RPMI7951 (cell line): ENCODE results near the gene MID1. TPM values are rescaled to one million over a fixed set of nuclear protein-coding genes. Genes with fewer than 3 reads are reported as not detected.

Experiments
- DNase-seq: peaks from one replicate; pipeline ENCODE4 v3.0.0-alpha.2; 2012; ENCODE audit warnings: low read depth
- total RNA-seq: library from RNA; depleted of rRNA; stranded (reverse); fragments of >200 nt; shearing (Covaris generic); gene quantifications from 2 replicates; pipeline ENCODE4 v1.2.3, GENCODE V29; 2014

MID1 gene
- total RNA-seq, 1 experiment from 2014 or later: 16.0 TPM

GRCh38 chrX:10533696-10534365, 86.6 kb downstream of the MID1 start:
- DNase-seq: no peak

- DNase-seq: no peak
These were observed 88.5 kb downstream of the MID1 start for GRCh38 chrX:10531927-10532326.

DNA sequence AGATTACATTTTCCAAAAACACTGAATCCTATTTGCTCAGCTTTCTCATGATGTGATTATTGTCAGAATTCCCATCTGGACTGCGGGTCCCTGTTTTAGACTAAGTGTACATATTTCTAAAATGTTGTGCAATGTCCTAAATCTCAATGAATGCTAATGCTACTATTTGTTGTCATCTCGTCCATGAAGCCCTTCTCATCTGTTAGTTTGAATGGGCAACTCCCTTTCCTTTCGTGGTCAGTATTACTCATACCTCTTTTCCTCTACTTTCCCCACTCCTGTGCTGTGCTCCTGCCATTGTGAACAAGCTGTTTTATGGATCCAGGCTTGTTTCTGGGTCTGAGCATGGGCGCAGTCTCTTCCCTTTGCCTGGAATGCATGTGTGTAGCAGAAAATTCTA, 91.0 kb downstream of the MID1 start:
- DNase-seq: peak; percentile 74

- DNase-seq: no peak
These were observed 93.9 kb downstream of the MID1 start for GRCh38 chrX:10526451-10526850.

GRCh38 chrX:10525381-10526120, 94.8 kb downstream of the MID1 start:
- DNase-seq: no peak

- DNase-seq: no peak
These were observed 95.8 kb downstream of the MID1 start for GRCh38 chrX:10524578-10524977.

GRCh38 chrX:10519761-10520160, 100.6 kb downstream of the MID1 start:
- no peak for DNase-seq

DNA sequence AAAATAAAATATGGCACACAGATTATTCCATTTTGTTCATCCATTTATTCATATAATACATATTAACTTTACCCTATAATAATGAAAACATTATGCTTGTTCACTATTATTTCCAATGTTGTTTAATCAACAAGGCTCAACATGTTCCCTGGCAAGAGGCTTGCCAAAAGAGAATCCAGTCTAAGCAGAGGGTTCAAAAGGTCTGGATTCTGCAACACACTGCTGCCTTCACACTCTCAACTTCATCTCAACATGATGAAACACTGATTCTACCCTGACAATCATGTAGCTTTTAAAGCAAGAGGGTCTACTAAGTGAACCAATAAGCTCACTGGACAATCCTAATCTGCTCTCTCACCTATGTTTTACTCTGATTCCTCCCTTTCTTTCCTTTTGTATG, 101.1 kb downstream of the MID1 start:
- no peak for DNase-seq

DNA sequence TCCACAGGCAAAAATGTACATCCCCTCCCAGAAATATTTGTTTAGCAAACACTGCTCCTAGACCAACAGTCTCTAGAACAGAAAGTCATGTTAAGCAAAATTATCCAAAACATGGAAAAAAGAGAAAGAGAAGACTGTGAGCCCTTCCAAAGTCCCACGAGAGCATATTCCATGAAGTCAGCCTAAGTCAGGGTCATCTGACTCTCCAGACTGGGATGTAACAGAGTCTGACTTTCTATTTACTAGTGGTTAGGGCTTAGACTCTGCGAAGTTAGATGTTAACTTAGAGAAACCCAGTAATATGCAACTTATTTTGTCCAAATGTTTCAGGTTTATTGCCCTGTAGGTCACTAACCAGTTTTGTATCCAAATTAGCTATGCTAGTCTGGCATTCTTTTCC, 102.3 kb downstream of the MID1 start:
- no peak for DNase-seq

GRCh38 chrX:10516781-10517322, 103.5 kb downstream of the MID1 start:
- DNase-seq: no peak

DNA sequence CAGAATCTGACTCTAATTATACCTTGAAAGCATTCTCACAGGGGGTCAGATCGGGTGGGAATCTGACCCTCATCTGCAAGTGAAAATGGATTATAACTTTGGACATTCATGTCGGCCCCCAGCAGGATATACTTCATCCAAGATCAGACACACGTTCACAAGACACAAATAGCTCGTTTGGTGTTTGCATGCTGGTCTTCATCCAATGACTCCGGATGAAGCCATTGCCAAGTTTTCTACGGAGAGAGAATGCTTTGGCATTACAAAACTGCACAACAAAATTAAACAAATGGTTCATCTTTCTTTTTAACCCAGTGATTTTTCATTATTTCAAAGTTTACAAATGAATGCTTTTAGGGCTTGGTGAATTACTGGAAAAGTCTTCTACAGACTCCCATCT, 105.5 kb downstream of the MID1 start:
- peak; percentile 21 for DNase-seq

- no peak for DNase-seq
These were observed 106.4 kb downstream of the MID1 start for GRCh38 chrX:10513974-10514373.

DNA sequence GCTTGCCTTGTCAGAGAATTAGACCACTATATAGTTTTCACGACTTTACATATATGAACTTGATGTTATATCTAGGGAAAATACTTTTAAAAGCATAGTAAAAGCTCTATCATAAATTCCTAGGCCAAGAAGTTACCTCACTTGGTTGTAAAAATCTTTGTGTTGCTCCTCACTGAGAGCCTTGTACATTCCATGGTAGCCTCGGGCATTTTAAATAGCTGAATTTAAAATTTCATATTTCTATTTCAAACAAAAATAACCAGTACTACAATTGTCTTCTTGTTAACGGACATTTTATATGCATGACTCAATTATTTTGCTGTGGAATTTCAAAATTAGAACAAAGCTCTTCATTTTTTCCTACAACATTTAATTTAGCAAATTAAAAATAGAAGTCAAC, 107.6 kb downstream of the MID1 start:
- DNase-seq: no peak

DNA sequence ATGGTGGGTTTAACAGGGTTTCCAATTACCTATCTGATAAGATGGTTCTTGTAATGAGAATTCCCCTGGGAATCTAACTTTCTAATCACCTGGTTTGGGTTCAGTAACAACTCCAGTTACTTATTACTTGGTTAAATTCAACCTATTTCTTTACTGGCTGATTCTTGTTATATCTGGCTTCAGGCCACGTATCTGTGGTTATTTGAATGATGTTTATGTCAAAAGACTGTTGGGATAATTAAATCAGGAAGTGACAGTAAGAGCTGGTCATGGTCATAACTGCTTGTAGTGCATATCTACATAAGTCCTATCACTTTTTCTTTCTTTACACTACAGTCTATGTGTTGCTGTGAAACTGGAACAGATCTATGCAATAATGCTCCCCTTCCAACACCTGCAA, 108.1 kb downstream of the MID1 start:
- peak; percentile 71 for DNase-seq

GRCh38 chrX:10509397-10509796, 111.0 kb downstream of the MID1 start:
- no peak for DNase-seq

- no peak for DNase-seq
These were observed 111.5 kb downstream of the MID1 start for GRCh38 chrX:10508891-10509290.

DNA sequence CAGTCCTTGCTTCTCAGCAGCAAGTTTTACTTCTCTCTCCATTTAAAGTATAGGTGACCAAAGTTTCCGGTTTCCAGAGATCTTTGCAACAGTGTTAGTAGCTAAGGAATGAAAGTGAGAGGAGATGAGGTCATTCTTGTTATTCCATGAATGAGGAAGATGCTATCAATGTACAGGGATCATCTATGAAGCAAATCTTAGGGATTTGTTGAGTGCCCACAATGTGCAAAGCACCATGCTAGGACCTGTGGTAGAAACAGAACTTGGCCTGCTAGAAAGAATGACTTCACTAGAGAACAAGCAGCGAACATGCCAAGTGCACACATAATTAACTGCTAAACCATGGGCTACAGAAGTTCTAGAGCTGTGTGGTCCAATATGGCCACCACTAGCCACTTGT, 112.5 kb downstream of the MID1 start:
- peak; percentile 16 for DNase-seq

DNA sequence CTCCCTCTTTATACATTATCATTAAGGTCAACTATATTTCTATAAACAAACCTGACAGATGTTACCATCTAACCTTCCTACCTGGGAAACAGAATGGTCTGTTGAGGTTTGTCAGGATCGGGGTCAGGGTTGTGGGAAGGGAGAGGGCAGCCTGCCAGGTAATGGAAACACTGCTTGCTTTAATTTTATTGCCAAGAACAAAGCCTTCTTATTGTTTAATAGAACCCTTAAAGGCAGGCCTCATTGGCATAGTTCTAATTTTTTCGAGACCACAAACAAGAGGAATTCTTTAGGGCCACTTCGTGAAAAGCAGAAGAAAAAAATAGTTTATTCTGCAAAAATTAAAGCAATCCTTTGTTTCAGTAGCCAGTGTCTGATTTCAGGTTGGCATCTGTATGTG, 113.2 kb downstream of the MID1 start:
- DNase-seq: peak; percentile 57

DNA sequence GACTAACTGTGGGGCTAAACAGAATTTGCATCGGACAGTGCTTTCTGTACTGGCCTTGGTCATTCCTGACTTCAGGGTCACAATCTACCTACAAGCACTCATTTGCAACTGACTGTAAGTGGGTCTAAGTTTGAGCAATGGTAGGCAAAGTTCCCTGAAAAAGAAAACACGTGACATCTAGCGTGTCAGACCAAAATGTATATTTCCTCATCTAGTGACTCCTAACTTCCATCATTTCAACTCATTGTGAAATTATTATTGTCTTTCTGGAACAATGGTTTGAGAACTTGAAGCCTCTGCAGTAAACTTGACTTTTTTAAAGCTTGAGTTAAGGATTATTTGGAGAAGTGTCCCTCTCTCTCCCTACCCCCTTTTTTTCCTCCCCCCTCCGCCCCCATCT, 113.6 kb downstream of the MID1 start:
- DNase-seq: no peak

DNA sequence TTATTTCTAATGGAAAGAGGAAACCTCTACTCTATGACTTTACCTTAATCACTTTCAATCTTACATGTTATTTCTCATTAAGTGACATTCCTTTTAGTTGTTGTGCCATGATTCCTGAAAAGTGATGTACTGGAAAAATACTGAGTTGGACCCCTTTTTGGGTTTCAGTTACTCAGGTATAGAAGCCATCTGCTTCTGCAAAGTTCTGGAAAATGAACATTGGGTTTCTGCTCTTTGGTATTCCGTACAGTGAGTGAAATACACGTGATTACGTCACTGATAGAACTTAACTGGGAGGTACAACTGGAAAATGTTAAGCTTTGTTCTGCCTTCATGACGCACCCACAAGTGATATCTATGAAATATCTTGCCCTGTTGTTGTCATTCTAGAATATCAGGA, 114.7 kb downstream of the MID1 start:
- no peak for DNase-seq

- no peak for DNase-seq
These were observed 117.4 kb downstream of the MID1 start for GRCh38 chrX:10502961-10503360.

DNA sequence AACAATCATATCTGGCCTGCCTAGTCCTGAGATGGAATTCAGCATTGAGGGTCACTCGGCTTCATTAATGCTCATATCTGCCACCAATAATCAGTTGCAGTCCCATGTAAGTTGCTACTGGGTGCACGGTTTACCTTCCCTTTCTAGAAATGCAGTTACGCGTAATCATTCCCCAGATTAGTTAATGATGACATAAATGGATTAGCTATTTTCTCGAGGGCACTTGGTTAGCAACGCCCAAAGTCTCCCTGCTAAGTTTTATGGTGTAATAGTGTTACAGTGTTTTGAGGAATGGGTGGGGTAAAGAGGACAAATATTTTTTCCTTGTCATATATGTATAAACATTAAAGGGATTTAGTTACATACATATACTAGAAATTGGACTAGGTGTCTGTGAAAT, 118.8 kb downstream of the MID1 start:
- no peak for DNase-seq

- DNase-seq: peak; percentile 76
These were observed 123.9 kb downstream of the MID1 start for GRCh38 chrX:10496345-10496965.
